ENCODE results near the gene LRRC3C.

LRRC3C gene

GRCh38 chr17:39975801-39976200 is 48.3 kb downstream of the LRRC3C start:
- TF ChIP-seq FOXM1 (IDR thresholded peaks at IDR 0.05; ENCODE audit: borderline replicate concordance, low read depth) (no peak), TAF1 (IDR thresholded peaks at IDR 0.05; ENCODE audit: low read depth) (no peak), EP300 (IDR thresholded peaks at IDR 0.05; ENCODE audit: borderline replicate concordance) (no peak)

- no peak for TF ChIP-seq CREB1 (IDR thresholded peaks at IDR 0.05; ENCODE audit: low read depth)
- no peak for TF ChIP-seq YY1 (IDR thresholded peaks at IDR 0.05; ENCODE audit: low read depth)
- TF ChIP-seq REST (IDR thresholded peaks at IDR 0.05; ENCODE audit: low read depth): no peak
- no peak for TF ChIP-seq USF1 (IDR thresholded peaks at IDR 0.05)
- no peak for TF ChIP-seq EP300 (IDR thresholded peaks at IDR 0.05; ENCODE audit: borderline replicate concordance)
- no peak for TF ChIP-seq TCF12 (IDR thresholded peaks at IDR 0.05; ENCODE audit: low read depth)
- TF ChIP-seq RAD21 (IDR thresholded peaks at IDR 0.05; ENCODE audit: low read depth): no peak
- no peak for TF ChIP-seq TAF1 (IDR thresholded peaks at IDR 0.05; ENCODE audit: low read depth)
- TF ChIP-seq TEAD4 (IDR thresholded peaks at IDR 0.05): no peak
- TF ChIP-seq FOXM1 (IDR thresholded peaks at IDR 0.05; ENCODE audit: borderline replicate concordance, low read depth): no peak
- TF ChIP-seq EGR1 (IDR thresholded peaks at IDR 0.05): no peak
- TF ChIP-seq MAX (IDR thresholded peaks at IDR 0.05): no peak
- no peak for TF ChIP-seq NFIC (IDR thresholded peaks at IDR 0.05)
- TF ChIP-seq ZBTB7A (IDR thresholded peaks at IDR 0.05; ENCODE audit: low read depth): no peak
- TF ChIP-seq CEBPB (IDR thresholded peaks at IDR 0.05): no peak
Observed at GRCh38 chr17:39979016-39979670, 51.6 kb downstream of the LRRC3C start.

- TF ChIP-seq REST (IDR thresholded peaks at IDR 0.05; ENCODE audit: low read depth) (no peak), RAD21 (IDR thresholded peaks at IDR 0.05; ENCODE audit: low read depth) (no peak), CEBPB (IDR thresholded peaks at IDR 0.05) (0 out of 2 replicates have a peak, but pooled peaks have one; percentile 2), TCF12 (IDR thresholded peaks at IDR 0.05; ENCODE audit: low read depth) (no peak), EGR1 (IDR thresholded peaks at IDR 0.05) (no peak), USF1 (IDR thresholded peaks at IDR 0.05) (no peak), EP300 (IDR thresholded peaks at IDR 0.05; ENCODE audit: borderline replicate concordance) (0 out of 2 replicates have a peak, but pooled peaks have one; percentile 6), ZBTB7A (IDR thresholded peaks at IDR 0.05; ENCODE audit: low read depth) (no peak), TAF1 (IDR thresholded peaks at IDR 0.05; ENCODE audit: low read depth) (no peak), NFIC (IDR thresholded peaks at IDR 0.05) (no peak), CREB1 (IDR thresholded peaks at IDR 0.05; ENCODE audit: low read depth) (no peak), TEAD4 (IDR thresholded peaks at IDR 0.05) (no peak), FOXM1 (IDR thresholded peaks at IDR 0.05; ENCODE audit: borderline replicate concordance, low read depth) (no peak), YY1 (IDR thresholded peaks at IDR 0.05; ENCODE audit: low read depth) (no peak), MAX (IDR thresholded peaks at IDR 0.05) (no peak)
Observed at GRCh38 chr17:39979893-39980350, 52.4 kb downstream of the LRRC3C start.

GRCh38 chr17:39980351-39981206 is 53.0 kb downstream of the LRRC3C start, which contains the start of gene PSMD3:
Gene PSMD3 (plus strand): TSS chr17:39980807. CDS start chr17:39980971, 164 bp downstream.
- TF ChIP-seq NFIC (IDR thresholded peaks at IDR 0.05) (no peak), FOXM1 (IDR thresholded peaks at IDR 0.05; ENCODE audit: borderline replicate concordance, low read depth) (no peak), EGR1 (IDR thresholded peaks at IDR 0.05) (no peak), CEBPB (IDR thresholded peaks at IDR 0.05) (peak; percentile 5; the same call in 1 of the 2 replicates), TCF12 (IDR thresholded peaks at IDR 0.05; ENCODE audit: low read depth) (peak; percentile 79), USF1 (IDR thresholded peaks at IDR 0.05) (peak; percentile 25; the same call in 1 of the 2 replicates), REST (IDR thresholded peaks at IDR 0.05; ENCODE audit: low read depth) (no peak), TEAD4 (IDR thresholded peaks at IDR 0.05) (0 out of 2 replicates have a peak, but pooled peaks have one; percentile 11), YY1 (IDR thresholded peaks at IDR 0.05; ENCODE audit: low read depth) (peak; percentile 89), RAD21 (IDR thresholded peaks at IDR 0.05; ENCODE audit: low read depth) (peak; percentile 79), MAX (IDR thresholded peaks at IDR 0.05) (peak; percentile 89), EP300 (IDR thresholded peaks at IDR 0.05; ENCODE audit: borderline replicate concordance) (no peak), CREB1 (IDR thresholded peaks at IDR 0.05; ENCODE audit: low read depth) (peak; percentile 84), TAF1 (IDR thresholded peaks at IDR 0.05; ENCODE audit: low read depth) (peak; percentile 93), ZBTB7A (IDR thresholded peaks at IDR 0.05; ENCODE audit: low read depth) (peak; percentile 64; the same call in 1 of the 2 replicates)
